Coronary artery (tissue), 2 donors: ENCODE data around the gene KLHDC8B.

Source experiments
- DNase-seq: peaks from one replicate; pipeline ENCODE4 v3.0.0-alpha.2; 2017; ENCODE audit warnings: low spot score
- H3K27ac ChIP-seq, 2 donors: fragments of 200-600 bp; sonication (generic); one replicate each; pipeline ENCODE4 v1.5.1; 2016 to 2019
- H3K4me3 ChIP-seq: fragments of 200-600 bp; sonication (generic); 2 replicates; pipeline ENCODE4 v1.5.1; 2016; ENCODE audit warnings: mild to moderate bottlenecking, moderate library complexity
- CTCF ChIP-seq: fragments of 200-600 bp; sonication (generic); IDR thresholded peaks from one replicate; pipeline ENCODE4 v1.5.1; 2019; ENCODE audit warnings: antibody characterized with exemption

Gene KLHDC8B

GRCh38 chr3:49182682-49183081 lies 11.3 kb downstream of the KLHDC8B start:
- H3K4me3 ChIP-seq: no peak overlapping the region
- DNase-seq: no peak
- TF ChIP-seq CTCF: no peak
- H3K27ac ChIP-seq: no peak overlapping the region

GRCh38 chr3:49183873-49184272 lies 12.5 kb downstream of the KLHDC8B start:
- TF ChIP-seq CTCF: no peak
- no peak overlapping the region for H3K27ac ChIP-seq
- DNase-seq: peak; percentile 22
- H3K4me3 ChIP-seq: no peak overlapping the region

DNA sequence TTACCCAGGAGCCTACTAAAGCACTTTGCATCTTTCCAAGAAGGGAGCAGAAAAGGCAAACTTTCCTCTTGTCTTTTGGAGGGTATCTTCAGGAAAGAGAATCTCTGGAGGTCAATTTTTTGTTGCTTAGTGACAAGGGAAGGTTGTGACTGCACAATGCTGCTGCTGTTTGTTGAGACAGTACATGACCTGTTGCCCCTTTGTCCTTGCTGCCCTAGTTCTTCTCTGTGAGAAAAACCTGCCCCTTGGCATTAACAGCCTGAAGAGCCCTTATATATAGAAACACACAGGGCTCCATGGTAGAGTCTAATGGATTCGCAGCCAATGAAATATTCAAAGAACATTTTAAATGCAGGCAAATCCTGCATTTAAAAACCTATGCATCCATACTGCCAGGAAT lies 20.3 kb downstream of the KLHDC8B start:
- H3K27ac ChIP-seq: no peak overlapping the region
- DNase-seq: no peak
- TF ChIP-seq CTCF: no peak
- H3K4me3 ChIP-seq: no peak overlapping the region

GRCh38 chr3:49198161-49198560 lies 26.8 kb downstream of the KLHDC8B start:
- H3K27ac ChIP-seq: no peak overlapping the region
- no peak for DNase-seq
- no peak for TF ChIP-seq CTCF
- no peak overlapping the region for H3K4me3 ChIP-seq

DNA sequence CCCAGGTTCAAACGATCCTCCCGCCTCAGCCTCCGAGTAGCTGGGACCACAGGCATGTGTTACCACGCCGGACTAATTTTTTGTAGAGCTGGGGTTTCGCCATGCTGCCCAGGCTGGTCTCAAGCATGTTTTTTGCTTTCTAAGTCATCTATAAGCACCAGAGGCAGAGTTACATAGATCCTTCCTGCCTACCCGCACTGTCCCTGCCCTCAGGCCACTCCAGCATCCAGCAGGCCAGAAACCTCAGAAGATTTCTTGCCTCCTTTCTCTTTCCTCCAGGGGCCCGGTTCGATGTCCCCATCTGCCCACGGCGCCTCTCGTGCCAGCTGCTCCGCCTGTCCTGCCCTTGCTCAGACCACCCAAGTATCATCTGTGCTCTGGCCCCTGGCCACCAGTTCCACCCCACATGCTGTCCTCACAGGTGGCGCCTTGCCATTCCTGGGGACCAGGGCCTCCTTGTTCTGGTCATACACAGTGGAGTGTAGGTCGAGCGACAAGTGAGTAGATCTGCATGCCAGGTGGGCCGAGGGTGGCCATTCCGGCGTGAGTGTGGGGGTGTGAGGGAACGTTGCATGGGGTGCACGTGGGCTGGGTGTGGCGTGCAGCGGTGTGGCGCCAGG lies 27.3 kb downstream of the KLHDC8B start:
- H3K4me3 ChIP-seq: peak overlapping the region; percentile 74
- no peak for DNase-seq
- no peak for TF ChIP-seq CTCF
- peak overlapping the region; percentile 23 to 53 for H3K27ac ChIP-seq

DNA sequence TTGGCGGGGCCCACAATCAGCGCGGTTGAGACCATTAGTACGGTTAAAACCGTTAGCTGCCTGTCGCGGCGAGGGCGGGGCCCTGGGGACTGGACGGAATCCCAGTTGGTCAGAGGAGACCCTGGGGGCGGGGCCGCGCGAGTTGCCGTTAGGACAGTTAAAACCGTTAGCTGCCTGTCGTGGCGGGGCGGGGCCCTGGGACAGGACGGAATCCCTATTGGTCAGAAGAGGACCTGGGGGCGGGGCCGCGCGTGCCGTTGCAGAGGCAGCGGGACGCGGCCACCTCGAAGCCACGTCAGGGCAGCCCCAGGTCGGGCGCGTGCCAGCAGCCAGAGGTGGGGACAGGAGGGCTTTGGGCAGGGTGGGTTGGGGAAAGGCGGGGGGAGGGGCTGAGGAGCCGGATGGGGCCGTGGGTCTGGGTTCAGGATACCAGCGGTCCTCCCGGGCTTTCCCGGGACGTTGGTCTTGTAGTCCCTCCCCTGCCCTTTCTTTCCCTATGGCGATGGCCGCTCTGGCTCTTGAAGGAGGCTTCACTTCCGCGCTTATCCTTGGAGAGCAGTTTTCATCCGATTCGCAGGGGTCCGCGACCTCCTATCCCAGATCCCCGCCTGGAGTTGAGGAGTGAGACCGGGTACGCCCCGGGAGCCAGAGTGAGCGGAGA lies 28.0 kb downstream of the KLHDC8B start:
- DNase-seq: peak; percentile 93
- H3K27ac ChIP-seq: peak overlapping the region; percentile 53 to 72
- TF ChIP-seq CTCF: no peak
- H3K4me3 ChIP-seq: peak overlapping the region; percentile 74

DNA sequence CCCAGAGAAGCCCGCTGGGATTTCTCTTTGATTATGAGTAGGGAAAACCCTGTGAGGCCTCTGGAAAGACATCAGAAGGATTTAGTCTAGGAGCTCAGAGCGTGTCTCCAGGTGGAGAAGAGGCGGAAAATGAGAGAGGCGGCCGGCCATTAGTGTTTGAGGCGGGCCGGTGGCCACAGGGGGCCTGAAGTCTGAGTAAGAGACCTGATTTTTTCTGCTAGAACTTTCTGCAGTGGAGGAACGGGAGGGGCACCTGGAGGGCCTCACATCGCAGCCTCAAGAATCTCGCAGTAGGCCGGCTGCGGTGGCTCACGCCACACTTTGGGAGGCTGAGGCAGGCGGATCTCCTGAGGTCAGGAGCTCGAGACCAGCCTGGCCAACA lies 28.5 kb downstream of the KLHDC8B start:
- TF ChIP-seq CTCF: no peak
- Histone ChIP-seq H3K4me3 (peak overlapping the region; percentile 74), H3K27ac (peak overlapping the region; percentile 53 to 72)
- DNase-seq: no peak
